GM18870 (cell line): ENCODE results near the gene SLC25A26.
"Not testable (repeated sequence)": the region's sequence is repeated elsewhere in the genome, so short reads cannot be mapped to it uniquely, and the experiment has no call there.

Experiments used
- ATAC-seq: cut with Tn5 transposase; IDR thresholded peaks from one replicate; pipeline ENCODE4 v1.9.1; 2021; ENCODE audit warnings: moderate library complexity; ENCODE audit not compliant: unreplicated experiment

SLC25A26 gene

DNA sequence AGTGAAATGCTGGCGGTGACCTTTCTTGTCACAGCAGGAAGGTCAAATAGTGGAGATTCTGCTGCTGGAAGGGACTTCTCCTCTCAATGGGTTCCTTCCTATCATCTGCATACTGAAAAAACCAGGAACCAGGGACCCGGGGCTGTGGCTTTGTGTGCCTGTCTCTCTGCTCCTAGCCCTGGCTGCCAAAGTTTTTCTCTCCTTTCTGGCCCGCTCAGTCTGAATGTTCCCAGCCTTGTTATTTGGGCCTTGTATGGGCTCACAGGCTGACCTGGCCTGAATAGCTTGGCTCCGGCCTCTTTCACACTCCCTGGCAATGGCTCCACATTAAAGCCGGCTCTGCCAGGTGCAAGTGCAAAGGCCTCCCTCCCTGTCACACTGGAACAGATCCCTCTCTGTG lies 185.4 kb downstream of the SLC25A26 start:
- ATAC-seq: no peak

GRCh38 chr3:66406831-66407610 lies 186.2 kb downstream of the SLC25A26 start:
- ATAC-seq: no peak

DNA sequence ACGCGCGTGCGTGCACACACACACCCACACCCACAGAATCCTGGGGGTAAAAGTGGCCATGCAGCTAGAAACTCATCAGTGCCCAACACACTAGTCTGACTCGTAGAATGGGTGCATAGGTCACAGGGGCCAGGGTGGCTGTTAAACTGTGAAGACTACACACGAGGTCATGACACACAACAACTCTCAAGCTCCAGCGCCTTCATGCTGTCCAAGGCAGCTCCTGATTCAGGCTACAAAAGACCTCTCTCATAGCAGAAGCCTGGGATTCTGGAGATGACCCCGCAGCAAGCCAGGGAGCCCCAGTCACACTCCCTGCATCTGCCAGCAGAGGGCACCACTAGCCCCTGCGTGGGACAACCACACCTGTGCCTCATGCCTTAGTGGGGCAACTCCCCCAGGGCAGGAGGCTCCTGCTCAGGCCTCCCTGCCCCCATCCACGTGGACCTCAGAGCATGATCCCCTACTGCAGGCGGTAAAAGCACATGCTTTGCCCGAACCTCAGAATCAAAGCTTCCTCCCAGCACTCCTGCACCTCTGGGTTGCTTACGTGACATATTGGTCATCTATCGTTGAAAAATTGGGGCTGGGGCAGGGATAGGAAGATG lies 186.9 kb downstream of the SLC25A26 start:
- peak; percentile 64 for ATAC-seq

DNA sequence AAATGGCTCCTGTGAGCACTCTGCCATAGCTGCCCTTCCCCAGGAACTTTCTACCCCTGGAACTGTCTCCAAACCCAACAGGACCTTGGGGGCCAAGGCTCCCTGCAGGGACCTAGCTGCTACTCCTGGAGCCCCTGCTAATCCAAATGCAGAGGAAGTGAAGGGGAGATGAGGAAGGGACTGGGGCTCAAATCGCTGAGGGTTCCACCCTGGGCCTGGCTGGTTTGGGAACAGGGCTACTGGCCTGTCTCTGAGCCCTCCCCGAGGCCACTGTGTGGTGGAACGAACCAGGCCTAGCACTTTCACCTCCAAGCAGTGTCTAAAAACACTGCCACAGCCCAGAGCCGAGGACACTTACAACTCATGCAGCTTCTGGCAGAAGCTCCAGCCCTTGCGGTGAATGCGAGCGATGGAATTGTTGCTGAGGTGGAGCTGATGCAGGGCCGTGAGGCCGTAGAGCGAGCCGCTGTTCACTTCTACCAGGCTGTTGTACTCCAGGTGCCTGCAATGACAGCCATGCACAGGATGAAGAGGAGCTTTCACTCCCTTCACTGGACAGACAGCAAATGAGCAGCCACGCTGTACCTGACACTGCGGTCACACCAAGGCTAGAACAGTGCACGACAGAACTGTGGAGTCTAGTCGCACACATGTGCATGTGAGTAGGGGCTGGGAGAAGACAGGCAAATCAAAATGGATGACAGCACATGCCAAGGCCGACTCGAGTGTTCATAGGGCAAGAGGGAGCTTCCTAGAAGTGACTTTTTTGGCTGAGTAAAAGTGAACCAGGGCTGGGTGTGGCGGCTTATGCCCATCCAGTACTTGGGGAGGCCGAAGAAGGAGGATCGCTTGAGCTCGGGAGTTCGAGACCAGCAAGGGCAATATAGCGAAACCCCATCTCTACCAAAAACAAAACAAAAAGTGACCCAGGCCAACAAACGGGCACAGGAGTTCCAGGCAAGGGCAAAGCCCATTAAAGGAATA lies 189.3 kb downstream of the SLC25A26 start:
- ATAC-seq: no peak

- ATAC-seq: no peak
These were observed 190.2 kb downstream of the SLC25A26 start for GRCh38 chr3:66410976-66411375.

GRCh38 chr3:66411474-66411873 lies 190.7 kb downstream of the SLC25A26 start:
- no peak for ATAC-seq

DNA sequence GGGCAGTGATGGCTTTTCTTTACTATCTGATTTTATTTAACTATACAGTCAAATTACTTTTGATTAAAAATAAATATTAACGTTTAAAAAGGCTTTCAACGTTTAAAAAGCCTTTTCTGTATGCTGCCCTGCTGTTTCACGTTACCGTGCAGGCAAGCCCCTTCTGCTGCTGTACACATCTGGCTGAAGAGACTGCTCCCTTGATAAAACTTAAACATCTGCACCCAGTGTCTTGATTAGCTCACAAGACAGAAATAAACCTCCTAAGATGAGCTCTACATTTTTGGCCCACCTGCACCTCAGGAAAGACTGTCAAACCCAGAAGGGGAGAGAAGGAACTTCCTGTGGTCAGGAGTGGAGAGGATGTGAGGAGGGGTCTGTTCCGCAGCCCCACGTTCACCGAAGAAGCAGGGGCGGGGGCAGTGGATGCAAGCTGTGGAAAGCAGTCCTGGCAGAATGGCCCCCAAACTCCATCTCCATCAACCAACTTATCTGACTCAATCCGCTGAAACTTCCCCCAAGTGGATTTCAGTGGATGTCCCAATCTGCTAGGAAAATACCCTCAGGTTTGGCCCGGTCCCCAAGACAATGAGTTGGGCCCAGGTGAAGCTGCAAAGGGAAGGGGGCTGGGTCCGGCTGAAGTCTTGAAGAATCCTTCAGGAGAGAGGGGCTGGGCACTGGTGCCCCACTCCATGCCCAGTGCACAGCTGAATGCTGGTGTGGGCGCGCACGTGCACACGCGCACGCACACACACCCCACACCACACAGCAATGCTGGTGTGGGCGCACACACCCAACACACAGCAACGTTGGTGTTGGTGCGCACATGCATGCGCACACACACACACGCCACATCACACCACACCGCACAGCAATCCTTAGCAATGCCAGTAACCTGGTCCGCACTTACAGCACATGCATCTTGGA lies 191.4 kb downstream of the SLC25A26 start:
- no peak for ATAC-seq

GRCh38 chr3:66413151-66413751 lies 192.4 kb downstream of the SLC25A26 start:
- no peak for ATAC-seq

- no peak for ATAC-seq
These were observed 194.0 kb downstream of the SLC25A26 start for GRCh38 chr3:66414846-66415245.

DNA sequence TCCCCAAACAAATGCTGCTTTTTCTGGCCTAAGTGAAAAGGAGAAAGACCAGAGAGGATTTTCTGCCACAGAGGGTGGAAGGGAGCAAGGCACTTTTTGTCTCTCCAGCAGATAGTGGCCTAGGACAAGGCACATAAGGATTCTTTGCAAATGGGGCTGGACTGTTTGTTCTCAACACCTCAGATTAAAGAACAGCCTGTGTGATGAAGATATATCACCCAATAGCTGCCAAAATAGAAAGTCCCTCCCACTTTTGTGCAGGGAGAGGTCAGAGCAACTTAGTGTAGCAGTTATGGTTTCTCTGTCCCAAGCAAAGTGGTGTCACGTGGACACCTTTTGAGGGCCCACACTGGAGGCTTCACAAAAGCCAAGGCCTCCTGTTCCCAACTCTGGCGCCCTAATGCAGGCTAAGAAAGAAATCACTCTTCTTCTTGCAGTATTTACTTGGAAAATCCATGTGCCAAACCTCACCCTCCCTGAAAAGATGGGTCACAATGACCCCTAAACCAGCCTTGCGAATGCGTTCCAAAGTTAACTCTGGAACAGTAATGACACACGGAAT lies 195.1 kb downstream of the SLC25A26 start:
- ATAC-seq: no peak

GRCh38 chr3:66416556-66417304 lies 195.9 kb downstream of the SLC25A26 start:
- no peak for ATAC-seq

GRCh38 chr3:66418475-66418931 lies 197.7 kb downstream of the SLC25A26 start:
- no peak for ATAC-seq

DNA sequence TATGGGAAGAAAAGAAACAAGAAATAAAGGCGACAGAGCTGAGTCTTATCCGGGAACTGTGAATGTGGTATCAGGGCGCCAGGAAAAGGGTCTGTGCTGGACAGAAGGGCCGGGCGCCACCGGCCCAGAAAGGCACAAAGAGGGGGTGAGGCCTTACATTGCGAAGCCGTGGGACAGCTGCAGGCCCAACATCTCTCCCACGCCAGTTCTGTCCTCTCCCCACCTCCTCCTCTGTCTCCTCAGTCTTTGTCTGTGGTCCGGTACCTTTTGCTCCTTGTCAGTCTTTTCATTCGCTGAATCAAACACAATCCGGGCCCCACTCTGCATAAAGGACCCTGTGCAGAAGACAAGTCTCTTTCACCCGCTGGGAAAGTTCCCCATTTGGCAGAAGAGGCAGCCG lies 198.2 kb downstream of the SLC25A26 start:
- no peak for ATAC-seq

DNA sequence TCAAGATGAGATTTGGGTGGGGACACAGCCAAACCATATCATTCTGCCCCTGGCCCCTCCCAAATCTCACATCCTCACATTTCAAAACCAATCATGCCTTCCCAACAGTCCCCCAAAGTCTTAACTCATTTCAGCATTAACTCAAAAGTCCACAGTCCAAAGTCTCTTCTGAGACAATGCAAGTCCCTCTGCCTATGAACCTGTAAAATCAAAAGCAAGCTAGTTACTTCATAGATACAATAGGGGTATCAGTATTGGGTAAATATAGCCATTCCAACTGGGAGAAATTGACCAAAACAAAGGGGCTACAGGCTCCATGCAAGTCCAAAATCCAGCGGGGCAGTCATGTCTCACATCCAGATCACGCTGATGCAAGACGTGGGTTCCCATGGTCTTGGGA lies 200.3 kb downstream of the SLC25A26 start:
- not testable (repeated sequence) for ATAC-seq

GRCh38 chr3:66421893-66422292 lies 201.1 kb downstream of the SLC25A26 start:
- not testable (repeated sequence) for ATAC-seq

GRCh38 chr3:66423791-66424190 lies 203.0 kb downstream of the SLC25A26 start:
- no peak for ATAC-seq

GRCh38 chr3:66425032-66425431 lies 204.2 kb downstream of the SLC25A26 start:
- no peak for ATAC-seq

- ATAC-seq: no peak
These were observed 204.8 kb downstream of the SLC25A26 start for GRCh38 chr3:66425576-66426114.
